OCI-LY3 (cell line): ENCODE data around the gene CDH6.

ENCODE experiments used
- H2AFZ ChIP-seq: fragments of 200-600, 300-600 bp; shearing (Covaris generic); 2 replicates; pipeline ENCODE4 v1.6.0; 2014; ENCODE audit warnings: antibody characterized with exemption, low read depth, low read length
- H3K27ac ChIP-seq: fragments of 200-600, 300-600 bp; sonication (generic); 2 replicates; pipeline ENCODE4 v1.5.1; 2014; ENCODE audit warnings: mild to moderate bottlenecking, low read length, moderate library complexity, mixed read lengths
- H3K27me3 ChIP-seq: fragments of 200-600, 300-600 bp; sonication (generic); 2 replicates; pipeline ENCODE4 v1.6.1; 2014; ENCODE audit warnings: low read depth, low read length, mixed read lengths
- H3K36me3 ChIP-seq: fragments of 200-600, 300-600 bp; sonication (generic); replicated peaks from 2 replicates; pipeline ENCODE3; 2014; ENCODE audit warnings: low read depth, low read length, mixed read lengths
- H3K4me1 ChIP-seq: fragments of 300-600, 200-600 bp; sonication (generic); 2 replicates; pipeline ENCODE4 v1.6.1; 2014; ENCODE audit warnings: low read length, mixed read lengths
- H3K4me2 ChIP-seq: fragments of 200-600, 300-600 bp; sonication (generic); 2 replicates; pipeline ENCODE4 v1.6.1; 2014; ENCODE audit warnings: low read length, mixed read lengths
- H3K4me3 ChIP-seq: fragments of 300-600, 200-600 bp; sonication (generic); 2 replicates; pipeline ENCODE4 v1.5.1; 2014; ENCODE audit warnings: antibody characterized with exemption, mild to moderate bottlenecking, low read length, moderate library complexity
- H3K79me2 ChIP-seq: fragments of 300-600, 200-600 bp; shearing (Covaris generic); 2 replicates; pipeline ENCODE4 v1.6.1; 2014; ENCODE audit warnings: mild to moderate bottlenecking, low read length, mixed read lengths
- H3K9ac ChIP-seq: fragments of 300-600, 200-600 bp; shearing (Covaris generic); 2 replicates; pipeline ENCODE4 v1.6.0; 2014; ENCODE audit warnings: mild to moderate bottlenecking, low read length, moderate library complexity
- H3K9me3 ChIP-seq: fragments of 200-600, 300-600 bp; shearing (Covaris generic); 2 replicates; pipeline ENCODE4 v1.6.1; 2014; ENCODE audit warnings: low read length, mixed read lengths; ENCODE audit not compliant: insufficient read depth
- H4K20me1 ChIP-seq: fragments of 200-600, 300-600 bp; sonication (generic); 2 replicates; pipeline ENCODE4 v1.6.1; 2016; ENCODE audit warnings: low read length, mixed read lengths; ENCODE audit not compliant: insufficient read depth
- CTCF ChIP-seq: fragments of 200-600, 300-600 bp; sonication (generic); IDR thresholded peaks from 2 replicates; pipeline ENCODE4 v1.5.1; 2014; ENCODE audit warnings: antibody characterized with exemption, low read length, low read depth
- EZH2phosphoT487 ChIP-seq: fragments of 200-600 bp; shearing (Covaris generic); IDR thresholded peaks from 2 replicates; pipeline ENCODE4 v1.6.1; 2018; ENCODE audit warnings: antibody characterized with exemption, mixed run types, low read depth

Gene CDH6

GRCh38 chr5:31283326-31283725 lies 89.8 kb downstream of the CDH6 start:
- no peaks in the 10 kb centered on the region for H3K36me3 ChIP-seq
- H3K27me3 ChIP-seq, result no peaks in the 10 kb centered on the region
- no peak overlapping the region for H2AFZ ChIP-seq
- no peak for TF ChIP-seq EZH2phosphoT487
- TF ChIP-seq CTCF, result no peak
- no peaks in the 10 kb centered on the region for H3K79me2 ChIP-seq
- no peak overlapping the region for H3K4me2 ChIP-seq
- no peaks in the 10 kb centered on the region for H3K9me3 ChIP-seq
- no peak overlapping the region for H3K27ac ChIP-seq
- no peak overlapping the region for H3K4me3 ChIP-seq
- no peaks in the 10 kb centered on the region for H3K4me1 ChIP-seq
- no peak overlapping the region for H3K9ac ChIP-seq
- H4K20me1 ChIP-seq, result no peaks in the 10 kb centered on the region

DNA sequence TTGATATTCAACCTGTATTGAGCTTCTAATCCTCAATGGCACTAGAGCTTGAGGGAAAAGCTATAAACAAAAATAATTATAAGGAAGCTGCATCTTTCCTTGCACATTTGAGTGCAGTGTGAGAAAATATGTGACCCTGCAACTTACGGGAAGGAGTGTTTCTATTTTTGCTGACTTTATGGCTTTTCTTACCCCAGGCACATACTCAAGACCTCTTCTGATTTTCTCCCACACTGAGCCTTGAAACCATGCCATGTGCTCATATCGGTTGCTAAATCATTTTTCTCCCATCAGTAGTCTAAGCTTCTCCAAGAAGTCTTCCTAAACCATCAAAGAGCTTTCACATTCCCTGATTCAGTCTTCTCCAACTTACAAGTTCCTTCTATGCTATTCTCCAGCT lies 91.5 kb downstream of the CDH6 start:
- Histone ChIP-seq H4K20me1 (no peaks in the 10 kb centered on the region), H2AFZ (no peak overlapping the region), H3K9me3 (no peaks in the 10 kb centered on the region), H3K9ac (no peak overlapping the region), H3K27ac (no peak overlapping the region), H3K4me2 (no peak overlapping the region), H3K4me1 (no peaks in the 10 kb centered on the region), H3K79me2 (no peaks in the 10 kb centered on the region), H3K36me3 (no peaks in the 10 kb centered on the region), H3K27me3 (no peaks in the 10 kb centered on the region), H3K4me3 (no peak overlapping the region)
- no peak for TF ChIP-seq EZH2phosphoT487
- no peak for TF ChIP-seq CTCF

DNA sequence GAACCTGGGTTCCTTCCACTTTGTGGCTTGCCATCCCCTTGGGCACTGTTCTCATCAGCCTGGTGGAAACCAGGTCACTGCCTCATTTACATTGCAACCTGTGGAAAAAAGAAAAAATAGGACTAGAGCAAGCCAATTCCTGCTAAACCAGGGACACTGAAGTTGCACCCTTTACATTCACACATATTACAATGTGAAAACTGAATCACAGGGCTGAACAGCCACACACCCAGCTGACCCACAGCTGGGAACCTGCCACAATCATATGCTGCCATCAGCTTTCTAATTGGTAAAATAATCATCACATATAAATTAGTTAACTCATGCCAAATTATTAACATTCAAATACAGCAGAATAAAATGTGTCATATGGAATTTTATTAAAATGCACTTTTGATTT lies 94.5 kb downstream of the CDH6 start:
- Histone ChIP-seq H3K4me3 (no peak overlapping the region), H3K27ac (no peak overlapping the region), H4K20me1 (no peaks in the 10 kb centered on the region), H3K27me3 (no peaks in the 10 kb centered on the region), H3K79me2 (no peaks in the 10 kb centered on the region), H3K36me3 (no peaks in the 10 kb centered on the region), H3K4me1 (no peaks in the 10 kb centered on the region), H2AFZ (no peak overlapping the region), H3K4me2 (no peak overlapping the region), H3K9ac (no peak overlapping the region), H3K9me3 (no peaks in the 10 kb centered on the region)
- TF ChIP-seq EZH2phosphoT487, result no peak
- TF ChIP-seq CTCF, result no peak

- H4K20me1 ChIP-seq, result no peaks in the 10 kb centered on the region
- no peaks in the 10 kb centered on the region for H3K9me3 ChIP-seq
- TF ChIP-seq EZH2phosphoT487 (no peak), CTCF (no peak)
- no peak overlapping the region for H2AFZ ChIP-seq
- no peak overlapping the region for H3K4me2 ChIP-seq
- no peak overlapping the region for H3K27ac ChIP-seq
- H3K4me3 ChIP-seq, result no peak overlapping the region
- H3K36me3 ChIP-seq, result no peaks in the 10 kb centered on the region
- no peaks in the 10 kb centered on the region for H3K79me2 ChIP-seq
- H3K27me3 ChIP-seq, result no peaks in the 10 kb centered on the region
- no peak overlapping the region for H3K9ac ChIP-seq
- H3K4me1 ChIP-seq, result no peaks in the 10 kb centered on the region
These were observed 95.9 kb downstream of the CDH6 start for GRCh38 chr5:31289429-31289828.
